Measurements from ENCODE around the gene RASGEF1B.
"Not testable (repeated sequence)": the region's sequence is repeated elsewhere in the genome, so short reads cannot be mapped to it uniquely, and the experiment has no call there.

Gene RASGEF1B

DNA sequence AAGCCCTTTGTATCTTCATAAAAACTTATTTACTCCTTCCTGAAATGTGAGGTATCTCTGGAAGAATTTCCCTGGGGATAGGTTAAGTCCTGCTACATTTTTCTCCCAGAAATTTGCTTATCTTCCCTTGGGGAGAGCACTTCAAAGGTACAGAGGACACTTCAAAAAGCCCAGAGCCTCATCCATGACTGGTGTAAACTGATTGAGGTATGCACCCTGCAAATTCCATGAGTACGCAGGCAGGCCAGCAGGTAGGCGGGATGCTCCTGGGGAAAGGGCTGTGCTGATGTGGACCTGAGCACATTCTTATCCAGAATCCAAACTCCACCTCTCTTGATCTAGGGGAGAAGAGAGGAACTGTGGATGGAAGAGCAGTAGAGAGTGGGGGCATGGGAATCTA lies 26.3 kb upstream of the RASGEF1B start:
- no peak for DNase-seq

DNA sequence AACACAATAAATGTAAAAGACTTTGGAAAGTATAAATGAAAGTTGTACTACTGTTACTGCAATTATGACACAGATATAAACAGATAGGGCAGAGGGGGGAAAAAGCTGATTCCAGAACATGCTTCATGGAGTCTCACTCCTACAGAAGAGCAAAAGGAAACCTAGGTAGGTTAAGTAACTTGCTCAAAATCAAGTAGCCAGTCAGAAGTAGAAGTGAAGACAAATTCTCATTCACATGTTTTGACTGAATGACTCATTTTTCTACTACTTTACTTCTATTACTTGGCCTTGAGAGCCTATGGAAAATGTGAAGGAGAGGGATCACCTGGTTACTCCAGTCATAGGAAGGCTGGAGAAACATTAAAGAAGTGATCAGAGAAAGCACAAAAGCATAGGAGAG lies 23.6 kb upstream of the RASGEF1B start:
- no peak for DNase-seq

DNA sequence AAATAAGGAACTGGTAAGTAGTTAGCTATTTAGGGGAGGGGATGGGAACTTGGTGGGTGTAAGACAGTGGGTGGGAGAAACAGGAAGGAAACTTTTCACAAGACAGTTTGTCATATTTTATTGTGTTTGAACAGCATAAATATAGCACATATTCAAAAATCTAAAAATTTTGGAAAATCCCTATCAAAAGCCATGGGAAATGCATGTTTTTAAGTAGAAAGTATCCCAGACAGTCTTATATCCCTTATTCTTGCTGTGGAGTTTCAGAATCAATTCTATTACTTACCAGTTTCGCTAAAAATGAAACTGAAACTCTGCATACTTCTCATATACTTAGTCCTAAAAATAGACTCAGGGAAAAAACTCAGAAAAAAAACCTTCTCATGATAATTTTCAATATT lies 22.3 kb upstream of the RASGEF1B start:
- DNase-seq, result no peak

DNA sequence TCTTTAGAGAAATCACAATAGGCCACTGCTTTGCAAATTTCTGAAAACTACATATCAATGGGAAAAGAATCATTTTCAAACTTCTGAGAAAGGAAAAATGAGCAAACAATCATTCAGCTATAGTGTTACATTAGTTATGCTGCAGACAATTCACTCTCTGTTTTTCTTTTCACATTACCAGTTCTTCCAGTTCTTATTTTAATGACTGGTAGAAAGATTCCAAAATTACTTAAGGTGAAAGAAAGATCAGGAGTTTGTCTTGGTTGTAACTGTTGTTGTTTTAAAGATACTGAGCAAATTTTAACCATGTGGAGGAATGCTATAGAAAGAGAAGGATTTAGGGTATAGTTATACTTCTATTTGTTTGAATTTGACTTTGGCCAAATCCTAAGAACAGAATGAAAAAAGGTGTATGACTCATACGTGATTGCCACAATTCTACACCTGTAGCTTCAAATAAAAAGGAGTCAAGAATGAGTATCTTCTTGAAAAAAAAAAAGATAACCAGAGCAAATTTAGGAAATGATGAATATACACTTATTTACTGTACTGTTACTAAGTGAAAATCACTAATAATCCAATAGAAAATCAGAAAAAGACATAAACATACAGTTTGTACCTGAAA lies 21.0 kb upstream of the RASGEF1B start:
- no peak for DNase-seq

DNA sequence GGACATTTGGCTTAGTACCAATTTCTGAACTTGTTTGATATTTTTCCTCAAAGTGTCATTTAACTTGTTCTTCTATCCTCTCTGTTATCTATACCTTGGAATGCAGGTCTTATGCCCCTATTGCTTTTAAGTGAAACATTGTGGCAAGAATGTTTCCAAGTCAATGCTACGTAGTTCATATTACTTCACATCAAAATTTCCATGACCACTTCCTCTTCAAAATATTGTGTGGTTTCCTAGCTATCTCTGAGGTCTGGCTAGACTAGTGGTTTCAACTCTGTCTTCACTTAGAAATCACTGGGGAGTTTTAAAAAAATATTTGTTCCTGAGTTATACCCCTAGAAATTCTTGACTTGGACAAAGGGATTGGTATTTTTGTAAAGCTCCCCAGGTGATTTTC lies 20.2 kb upstream of the RASGEF1B start:
- DNase-seq, result no peak

DNA sequence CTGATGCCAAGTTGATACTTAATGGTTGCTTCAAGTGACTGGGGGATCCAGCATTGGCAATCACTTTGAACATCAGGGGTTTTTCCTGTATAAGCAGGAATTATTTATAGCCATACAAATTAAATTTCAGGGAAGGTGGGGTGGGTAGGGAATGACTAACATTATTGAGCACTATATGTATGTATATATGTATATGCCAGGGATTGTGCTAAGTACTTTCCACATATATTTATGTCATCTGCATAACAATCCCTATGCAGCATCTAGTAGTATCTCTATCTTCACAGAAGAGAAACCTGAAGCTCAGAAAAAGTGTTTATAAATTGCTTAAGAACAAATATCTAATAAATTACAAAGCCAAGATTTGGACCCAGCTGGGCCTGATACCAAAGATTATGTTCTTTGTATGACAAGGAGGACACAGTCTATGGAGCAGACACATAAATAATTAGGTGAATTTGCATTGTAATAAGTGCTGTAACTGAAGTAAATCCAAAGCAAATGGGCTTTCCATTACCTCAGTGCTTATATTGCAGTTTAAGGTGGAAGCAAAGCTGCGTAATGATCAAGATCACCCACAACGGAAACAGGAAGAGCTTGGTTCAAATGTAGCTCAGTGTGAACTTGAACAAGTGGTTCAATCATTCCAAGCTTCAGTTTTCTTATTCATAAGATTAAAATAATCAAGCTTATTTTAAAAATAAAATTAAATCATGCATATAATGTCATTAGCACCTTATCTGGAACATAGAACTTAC lies 18.9 kb upstream of the RASGEF1B start:
- DNase-seq, result no peak

DNA sequence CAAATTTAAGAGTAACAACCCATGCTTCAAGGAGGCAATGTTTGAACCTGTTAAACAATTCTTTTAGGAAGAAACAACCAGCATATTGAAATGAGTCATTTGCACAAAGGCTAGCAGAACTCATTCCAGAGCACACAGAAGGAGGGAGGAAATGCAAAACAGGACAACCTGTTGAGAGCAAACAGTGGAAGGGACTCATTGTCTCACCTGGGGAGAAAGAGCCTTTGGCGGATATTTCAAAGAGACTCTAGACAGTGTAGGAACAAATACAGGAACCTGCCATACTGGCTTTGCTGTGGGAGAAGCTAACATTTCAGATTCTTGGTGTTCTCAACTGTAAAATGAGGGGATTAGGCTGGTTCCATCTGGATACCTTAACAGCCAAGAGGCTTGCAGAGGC lies 14.8 kb upstream of the RASGEF1B start:
- DNase-seq, result no peak

DNA sequence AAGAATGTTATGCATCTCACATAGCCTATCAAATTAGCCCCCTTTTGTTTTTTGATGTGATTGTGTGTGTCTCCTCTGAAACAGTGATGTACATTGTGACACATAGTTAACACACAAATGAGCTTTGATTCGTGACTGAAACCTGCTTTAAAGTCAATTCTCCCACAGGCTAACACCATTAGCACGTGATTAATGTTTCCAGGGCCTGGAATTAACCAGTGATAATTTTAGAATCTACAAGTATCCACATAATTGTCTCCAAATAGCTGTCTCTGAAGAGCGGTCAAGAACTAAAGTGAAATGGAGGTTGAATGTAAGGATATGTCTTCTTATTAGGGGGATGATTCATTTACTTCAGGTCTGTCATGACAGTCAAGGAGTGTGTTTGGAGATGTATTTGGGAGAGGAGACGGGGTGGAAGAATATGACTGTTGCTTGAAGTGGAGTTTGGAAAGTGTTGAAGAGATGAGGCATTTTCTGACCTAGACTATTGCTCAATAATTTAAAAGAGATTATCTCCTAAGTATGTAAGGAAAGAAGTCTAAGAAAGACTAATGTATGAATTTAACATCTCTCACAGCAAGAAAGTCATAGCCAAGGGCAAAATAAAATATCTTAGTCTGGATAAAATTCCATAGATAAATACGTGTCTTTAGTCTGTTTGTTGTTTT lies 13.7 kb upstream of the RASGEF1B start:
- no peak for DNase-seq

DNA sequence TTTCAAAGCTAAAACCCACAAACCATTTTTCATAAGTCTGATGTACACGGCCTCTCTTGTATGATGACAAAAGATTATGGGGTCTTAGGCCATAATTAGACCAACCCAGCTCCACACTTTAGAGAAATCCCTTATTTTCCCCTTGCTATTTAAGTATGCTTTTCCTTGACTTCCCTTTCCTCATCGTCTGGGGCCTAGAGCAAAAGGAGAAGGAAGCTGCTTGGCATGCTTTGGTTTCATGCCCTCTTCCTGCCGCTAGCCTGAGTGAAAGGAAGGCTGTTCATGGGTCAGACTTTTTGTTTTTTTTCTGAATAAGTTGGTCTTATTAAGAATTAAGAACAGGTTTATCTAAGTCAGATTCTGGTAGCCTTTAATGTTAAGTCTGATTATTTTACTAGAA lies 10.6 kb upstream of the RASGEF1B start:
- no peak for DNase-seq

DNA sequence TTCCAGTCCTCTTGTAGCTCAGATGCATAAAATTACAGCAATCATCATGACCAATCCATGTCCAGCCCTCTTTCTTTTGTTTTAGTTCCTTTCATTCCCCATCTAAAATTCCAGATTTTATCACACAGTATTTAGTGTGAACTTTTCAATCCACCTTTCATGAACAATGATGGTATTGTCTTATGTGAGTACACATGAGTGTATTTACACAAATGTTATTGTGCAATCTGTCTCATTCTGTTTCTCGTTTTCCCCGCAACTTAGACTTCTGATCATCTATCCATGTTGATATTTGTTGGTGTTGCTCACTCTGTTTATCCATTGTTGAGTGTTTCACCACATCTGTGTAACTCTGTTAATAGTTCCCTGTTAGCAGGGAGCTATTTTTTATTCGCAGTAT lies 9.4 kb upstream of the RASGEF1B start:
- no peak for DNase-seq

DNA sequence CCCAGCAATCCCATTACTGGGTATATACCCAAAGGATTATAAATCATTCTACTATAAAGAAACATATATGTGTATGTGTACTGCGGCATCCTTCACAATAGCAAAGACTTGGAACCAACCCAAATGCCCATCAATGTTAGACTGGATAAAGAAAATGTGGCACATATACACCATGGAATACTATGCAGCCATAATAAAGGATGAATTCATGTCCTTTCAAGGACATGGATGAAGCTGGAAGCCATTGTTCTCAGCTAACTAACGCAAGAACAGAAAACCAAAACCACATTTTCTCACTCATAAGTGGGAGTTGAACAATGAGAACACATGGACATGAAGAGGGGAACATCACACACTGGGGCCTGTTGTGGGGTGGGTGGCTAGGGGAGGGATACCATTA lies 7.9 kb upstream of the RASGEF1B start:
- not testable (repeated sequence) for DNase-seq

DNA sequence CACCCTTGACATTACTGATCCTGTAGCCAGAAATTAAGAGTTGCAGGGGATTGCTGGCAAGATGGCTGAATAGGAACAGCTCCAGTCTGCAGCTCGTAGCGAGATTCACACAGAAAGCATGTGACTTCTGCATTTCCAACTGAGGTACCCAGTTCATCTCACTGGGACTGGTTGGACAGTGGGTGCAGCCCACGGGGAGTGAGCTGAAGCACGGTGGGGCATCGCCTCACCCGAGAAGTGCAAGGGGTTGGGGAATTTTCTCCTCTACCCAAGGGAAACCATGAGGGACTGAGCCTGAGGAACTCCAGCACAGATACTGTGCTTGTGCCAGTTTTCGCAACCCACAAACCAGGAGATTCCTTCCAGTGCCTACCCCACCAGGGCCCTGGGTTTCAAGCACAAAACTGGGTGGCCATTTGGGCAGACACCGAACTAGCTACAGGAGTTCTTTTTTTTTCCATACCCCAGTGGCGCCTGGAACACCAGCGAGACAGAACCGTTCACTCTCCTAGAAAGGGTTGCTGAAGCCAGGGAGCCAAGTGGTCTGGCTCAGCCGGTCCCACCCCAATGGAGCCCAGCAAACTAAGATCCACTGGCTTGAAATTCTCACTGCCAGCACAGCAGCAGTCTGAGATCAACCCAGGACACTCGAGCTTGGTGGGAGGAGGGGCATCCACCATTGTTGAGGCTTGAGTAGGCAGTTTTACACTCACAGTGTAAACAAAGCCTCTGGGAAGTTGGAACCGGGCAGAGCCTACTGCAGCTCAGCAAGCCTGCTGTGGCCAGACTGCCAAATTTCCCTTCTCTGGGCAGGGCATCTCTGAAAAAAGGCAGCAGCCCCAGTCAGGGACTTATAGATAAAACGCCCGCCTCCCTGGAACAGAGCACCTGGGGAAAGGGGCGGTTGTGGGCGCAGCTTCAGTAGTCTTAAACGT lies 1.9 kb upstream of the RASGEF1B start:
- DNase-seq, result not testable (repeated sequence)

DNA sequence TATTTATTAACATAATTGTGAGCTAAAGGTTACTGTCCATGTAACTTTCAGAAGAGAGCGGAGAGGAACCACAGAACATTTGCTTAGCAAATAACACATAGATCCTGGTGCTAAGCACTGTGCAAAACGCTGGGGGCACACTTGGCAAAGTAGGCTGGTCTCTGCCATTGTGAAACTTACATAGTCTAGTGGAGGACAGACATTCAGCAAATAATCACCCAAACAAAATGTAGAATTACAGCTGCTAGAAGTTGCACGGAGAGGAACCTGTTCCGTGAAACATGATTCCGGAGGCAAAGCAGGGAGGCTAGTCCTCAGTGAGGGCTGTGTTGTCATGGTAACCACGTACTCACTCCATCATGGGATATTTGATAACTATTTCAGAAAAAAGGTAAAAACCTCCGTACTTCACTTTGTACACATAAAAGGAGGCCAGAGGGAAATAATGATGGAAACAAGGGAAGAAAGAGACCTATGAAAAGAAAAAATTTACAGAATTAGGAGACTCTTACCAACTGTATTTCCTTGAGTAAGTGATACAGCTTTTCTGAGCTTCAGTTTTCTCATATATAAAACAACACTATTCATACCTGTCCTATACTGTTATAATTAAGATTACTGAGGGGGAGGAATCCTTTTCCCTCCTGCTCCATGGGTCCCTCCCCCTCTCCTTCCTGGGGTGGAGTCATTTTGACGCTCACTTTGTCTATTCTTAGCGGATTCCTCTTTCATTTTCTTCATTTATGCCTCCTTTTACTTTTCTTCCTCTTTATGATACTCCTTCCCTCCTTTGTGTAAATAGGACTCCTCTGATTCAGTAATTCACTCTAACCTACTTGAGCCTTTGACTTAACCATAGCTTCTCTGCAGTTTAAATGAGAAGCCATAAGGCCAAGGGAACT lies 825 bp upstream of the RASGEF1B start:
- peak; percentile 40 for DNase-seq

DNA sequence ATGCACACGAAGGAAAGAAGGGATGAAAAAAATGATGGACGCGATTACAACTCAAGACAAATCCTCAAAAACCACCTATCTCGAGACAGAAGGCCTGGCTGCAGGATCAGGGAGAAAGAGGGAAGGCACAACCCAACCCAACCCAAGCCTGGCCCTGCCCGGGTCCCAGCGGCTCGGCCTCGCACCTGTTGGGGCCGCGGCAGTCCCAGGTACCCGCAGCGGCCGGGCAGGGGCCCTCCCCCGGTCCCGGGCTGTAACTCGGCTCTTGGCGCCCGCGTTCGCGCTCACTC lies 464 bp downstream of the RASGEF1B start:
- DNase-seq, result no peak

DNA sequence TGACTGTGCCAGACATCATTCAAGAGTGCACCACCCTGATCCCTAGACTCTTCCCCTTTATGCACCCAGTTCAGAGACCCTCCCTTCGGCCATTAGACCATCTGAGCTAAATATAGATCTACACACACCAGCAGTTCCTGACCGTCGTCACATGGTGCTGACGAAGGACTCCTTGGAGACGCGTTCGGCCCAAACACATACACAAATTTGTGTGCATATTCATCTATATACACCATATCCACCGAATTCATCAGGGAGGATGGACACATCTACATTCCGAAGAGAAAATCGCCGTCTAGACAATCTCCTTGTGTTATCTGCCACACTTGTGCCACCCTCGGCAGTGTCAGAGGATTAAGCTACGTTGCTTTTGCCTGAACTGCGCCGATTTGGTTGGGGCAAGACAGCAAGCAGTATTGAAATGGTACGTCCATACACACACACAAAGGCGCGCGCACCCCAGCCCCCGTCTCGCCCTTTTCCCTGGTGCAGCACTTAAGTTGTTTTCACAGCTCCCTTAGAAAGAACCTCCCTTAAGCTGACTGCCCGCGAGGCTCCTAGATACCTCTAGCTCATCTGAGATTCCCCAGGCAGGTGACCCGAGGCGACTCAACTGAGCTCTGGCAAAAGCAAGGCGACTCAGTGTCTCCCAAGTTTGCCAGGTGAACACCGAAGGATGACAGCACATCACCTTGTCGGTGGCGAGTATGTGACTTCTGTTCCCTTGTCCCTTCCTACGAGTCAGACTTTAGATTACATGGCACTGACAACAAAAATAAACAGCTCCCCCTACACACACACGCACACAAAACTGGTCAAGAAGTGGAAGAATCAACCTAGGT lies 1.0 kb downstream of the RASGEF1B start:
- no peak for DNase-seq

DNA sequence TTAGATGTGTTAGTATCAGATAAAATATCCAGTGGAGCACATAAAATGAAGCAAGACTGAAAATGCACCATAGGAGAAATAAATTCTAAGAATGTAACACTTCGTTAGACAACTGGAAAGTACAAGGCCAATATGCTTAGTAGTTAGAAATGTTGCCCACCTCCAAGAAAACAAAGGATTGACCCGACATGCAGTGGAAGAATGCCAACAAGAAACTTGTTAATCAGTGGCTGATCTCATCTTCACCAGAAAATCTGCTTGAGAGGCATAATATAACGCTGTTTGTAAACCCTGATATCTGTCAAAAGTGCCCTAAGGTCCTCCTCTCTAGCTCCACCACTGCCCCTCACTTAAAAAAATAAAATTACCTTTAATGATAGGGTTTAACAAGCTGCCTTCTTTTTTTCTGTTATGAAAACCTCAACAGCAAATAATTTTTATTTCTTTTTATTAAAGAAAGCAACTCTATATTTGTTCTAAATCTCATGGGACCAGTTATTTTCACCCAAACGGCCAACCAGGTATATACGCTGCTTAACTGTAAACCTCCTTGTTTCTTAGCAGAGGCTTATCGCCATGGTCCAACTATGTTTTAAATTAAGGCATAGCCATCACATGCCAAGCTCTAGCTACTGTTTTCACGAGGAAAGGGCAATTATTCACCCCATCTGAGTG lies 1.8 kb downstream of the RASGEF1B start:
- no peak for DNase-seq

DNA sequence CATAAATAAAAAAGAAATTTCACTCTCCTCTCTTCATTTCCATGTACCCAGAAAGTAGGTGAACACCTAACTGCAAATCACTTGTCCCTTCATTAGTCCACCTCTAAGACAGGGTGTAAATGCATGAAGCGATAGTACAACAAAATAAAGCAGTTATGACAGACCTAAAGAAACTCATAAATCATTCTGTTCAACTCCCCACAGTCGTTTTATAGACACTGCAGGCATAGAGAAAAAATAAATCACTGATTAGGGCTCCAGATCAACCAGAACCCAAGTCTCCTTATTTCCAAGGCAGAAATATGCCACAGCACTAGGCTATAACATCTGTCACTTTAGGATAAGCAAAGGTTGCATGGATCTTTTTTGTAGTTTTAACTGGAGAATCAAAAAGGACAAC lies 3.0 kb downstream of the RASGEF1B start:
- DNase-seq, result no peak

DNA sequence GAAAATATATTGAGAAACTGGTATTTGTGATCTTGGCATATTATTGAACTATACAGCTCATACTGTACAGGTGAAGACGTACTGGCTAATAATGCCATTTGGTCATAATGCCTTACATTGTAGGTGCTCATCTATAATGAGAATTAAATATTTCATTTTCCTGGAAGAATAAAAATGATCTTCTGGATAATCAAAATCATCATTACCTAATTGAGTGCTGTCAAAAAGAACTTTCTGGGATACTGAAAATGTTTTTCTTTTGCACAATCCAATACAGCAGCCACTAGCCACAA lies 4.1 kb downstream of the RASGEF1B start:
- DNase-seq, result no peak

DNA sequence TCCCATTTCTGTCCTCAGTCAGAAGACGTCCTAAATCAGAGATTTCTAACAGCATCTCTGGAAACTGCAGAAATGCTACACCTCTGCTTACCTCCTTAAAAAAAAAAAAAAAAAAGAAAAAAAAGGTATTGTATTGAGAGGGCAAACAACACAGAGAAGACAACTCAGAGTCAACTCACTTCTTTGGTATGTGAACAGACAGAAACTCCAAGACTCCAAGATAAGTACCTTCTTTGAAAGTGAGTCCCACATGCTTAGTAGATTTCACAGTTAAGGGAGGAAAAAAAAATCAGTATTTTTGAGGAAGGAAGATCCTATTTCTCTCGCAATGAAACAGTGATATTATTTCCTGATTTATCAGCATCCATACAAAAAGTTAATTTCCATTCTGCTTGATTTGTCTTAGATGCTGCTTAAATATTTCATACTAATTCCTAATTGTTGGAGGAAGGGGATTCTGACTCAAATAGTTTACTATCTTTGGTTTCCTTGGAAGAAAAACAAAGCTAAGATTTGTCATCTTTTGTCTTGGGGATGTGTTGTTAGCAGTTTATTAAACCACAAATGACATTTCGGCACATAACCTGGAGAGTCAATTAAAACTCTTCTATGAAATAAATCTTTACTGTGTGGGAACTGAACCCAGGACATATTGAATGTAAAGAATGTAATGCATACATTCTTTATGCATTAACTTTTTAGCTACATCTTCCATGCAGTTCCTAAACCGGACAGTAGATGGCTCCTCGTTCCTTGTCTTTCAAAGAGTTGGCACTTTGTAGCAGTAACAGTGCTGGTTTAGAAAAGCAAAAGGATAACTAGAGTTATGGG lies 4.7 kb downstream of the RASGEF1B start:
- peak; percentile 7 for DNase-seq

Measured in DMS 273 treated with DMSO at 0.1 percent for 48 hours (cell line).